DMS79 (cell line): Measurements from ENCODE around the gene NBEAL1.
"Not testable (repeated sequence)": the region's sequence is repeated elsewhere in the genome, so short reads cannot be mapped to it uniquely, and the experiment has no call there.

Experiments used
- DNase-seq: peaks from one replicate; lab custom pipeline; 2025; lab: John Stamatoyannopoulos, UW

The NBEAL1 gene

DNA sequence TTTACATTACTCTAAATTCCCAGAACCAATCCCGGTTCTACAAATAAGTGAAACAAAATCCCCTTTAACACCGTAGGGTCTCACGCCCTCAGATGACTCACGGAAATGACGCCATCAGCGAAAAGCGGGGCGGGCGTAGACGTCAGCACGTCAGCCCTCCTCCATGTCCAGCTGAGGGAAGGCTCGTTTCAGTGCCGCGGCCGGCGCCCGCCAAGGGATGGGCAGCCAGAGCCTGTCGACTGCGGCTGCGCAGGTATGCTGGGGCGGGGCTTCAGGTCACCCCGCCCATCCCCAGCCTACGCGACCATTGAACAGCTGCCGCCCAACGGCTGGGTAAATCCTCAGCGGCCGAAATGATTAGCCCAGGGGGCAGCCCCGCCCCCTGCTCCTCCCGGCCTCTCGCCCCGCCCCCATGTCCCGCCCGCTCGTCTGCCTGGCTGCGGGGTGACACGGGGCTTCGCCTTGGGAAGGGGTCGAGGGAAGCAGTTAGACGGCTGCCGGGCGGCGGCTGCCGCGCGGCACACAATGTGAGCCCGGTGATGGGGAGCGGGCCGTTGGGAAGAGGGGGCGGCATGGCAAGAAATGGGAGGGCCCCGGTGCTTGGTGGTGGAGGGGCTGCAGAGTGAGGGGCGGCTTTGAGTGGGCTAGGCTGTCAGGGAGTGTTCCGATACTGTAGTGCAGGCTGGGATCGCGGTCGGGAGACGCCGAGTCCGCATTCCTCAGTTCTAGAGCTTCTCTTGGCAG, at the start of gene NBEAL1:
Gene NBEAL1, plus strand, starts transcription at position 420 of the 744 bp plus-strand sequence. CDS start 1,510 bp downstream, outside the sequence.
- peak; percentile 93 for DNase-seq

DNA sequence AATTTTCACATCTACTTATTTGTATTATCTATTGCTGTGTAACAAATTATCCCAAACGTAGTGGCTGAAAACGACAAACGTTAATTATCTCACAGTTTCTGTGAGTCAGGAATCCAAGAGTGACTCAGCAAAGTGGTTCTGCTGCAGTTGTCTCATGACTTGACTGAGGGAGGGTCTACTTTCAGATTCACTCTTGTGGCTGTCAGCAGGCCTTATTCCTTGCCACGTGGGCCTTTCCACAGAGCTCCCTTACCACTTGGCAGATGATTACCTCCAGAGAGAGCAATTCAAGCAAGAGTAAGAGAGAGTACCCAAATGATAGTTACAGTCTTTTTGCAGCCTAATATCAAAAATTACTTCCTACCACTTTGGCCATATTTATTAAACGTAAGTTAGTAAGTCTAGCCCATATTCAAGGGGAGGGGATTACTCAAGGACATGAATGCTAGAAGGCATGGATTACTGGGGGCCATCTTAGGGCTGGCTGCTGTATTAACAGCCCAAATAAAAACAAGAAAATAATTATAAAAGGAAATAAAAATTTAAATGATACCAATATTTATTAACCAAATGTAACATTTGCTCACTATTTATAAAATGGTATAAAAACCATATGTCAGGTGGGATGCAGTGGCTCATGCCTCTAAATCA, 48.7 kb upstream of the NBEAL1 start:
- no peak for DNase-seq

DNA sequence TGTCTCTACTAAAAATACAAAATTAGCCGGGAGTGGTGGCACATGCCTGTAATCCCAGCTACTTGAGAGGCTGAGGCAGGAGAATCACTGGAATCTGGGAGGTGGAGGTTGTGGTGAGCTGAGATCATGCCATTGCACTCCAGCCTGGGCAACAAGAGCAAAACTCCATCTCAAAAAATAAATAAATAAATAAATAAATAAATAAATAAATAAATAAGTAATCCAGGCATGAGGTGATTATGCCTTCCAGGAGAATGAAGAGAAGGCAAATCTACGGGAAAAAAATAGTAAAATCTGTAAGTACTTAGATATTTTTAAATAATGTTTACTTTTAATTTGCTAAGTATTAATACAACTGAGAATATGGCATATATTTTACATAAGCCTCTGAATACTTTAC, 45.3 kb upstream of the NBEAL1 start:
- DNase-seq: not testable (repeated sequence)

- DNase-seq: no peak
Measured at GRCh38 chr2:202976809-202977208, 37.9 kb upstream of the NBEAL1 start.

GRCh38 chr2:202982779-202983491, 31.7 kb upstream of the NBEAL1 start:
- no peak for DNase-seq

DNA sequence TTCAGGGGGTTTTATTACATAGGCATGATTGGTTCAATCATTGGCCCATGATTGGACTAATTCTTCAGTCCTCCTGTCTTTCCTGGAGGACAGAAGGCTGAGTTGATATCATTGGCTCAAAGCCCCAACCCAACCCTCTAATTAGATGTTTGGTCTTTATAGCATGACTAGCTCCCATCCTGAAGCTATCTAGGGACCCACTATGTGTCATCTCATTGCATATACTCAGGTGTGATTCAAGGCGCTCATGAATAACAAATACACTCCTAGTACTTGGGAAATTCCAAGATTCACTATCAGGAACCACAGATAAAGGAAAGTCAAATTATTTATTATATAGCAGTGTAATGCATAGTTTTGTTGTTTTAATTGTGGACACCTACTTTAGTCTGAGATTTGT, 24.9 kb upstream of the NBEAL1 start:
- no peak for DNase-seq

DNA sequence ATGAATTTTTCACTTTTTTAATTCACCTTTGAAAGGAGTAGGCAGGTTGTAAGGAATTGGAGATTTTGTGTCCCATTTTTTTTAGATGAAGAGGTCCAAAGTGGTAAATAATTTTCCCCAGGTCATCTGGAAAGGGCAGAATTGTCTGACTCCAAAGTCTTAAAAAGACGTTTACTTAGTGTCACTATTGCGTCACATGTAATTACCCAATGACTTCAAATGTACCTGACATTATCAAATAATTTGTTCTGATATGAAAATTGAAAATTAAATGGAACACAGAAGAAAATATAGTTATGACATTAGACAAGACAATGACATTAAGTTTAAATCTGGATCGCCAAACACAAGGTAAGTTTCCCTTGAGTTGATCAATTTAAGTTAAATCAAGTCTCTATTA, 24.2 kb upstream of the NBEAL1 start:
- DNase-seq: no peak

DNA sequence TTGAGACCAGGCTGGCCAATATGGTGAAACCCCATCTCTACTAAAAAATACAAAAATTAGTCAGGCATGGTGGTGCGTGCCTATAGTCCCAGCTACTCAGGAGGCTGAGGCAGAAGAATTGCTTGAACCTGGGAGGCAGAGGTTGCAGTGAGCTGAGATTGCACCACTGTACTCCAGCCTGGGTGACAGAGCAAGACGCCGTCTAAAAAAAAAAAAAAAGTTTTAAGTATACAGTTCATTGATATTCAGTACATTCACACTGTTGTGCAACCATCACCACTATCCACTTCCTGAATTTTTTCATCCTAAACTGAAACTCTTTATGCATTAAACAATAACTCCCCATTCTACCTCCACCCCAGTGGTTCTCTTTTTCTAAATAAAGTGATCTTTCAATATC, 17.6 kb upstream of the NBEAL1 start:
- DNase-seq: not testable (repeated sequence)

DNA sequence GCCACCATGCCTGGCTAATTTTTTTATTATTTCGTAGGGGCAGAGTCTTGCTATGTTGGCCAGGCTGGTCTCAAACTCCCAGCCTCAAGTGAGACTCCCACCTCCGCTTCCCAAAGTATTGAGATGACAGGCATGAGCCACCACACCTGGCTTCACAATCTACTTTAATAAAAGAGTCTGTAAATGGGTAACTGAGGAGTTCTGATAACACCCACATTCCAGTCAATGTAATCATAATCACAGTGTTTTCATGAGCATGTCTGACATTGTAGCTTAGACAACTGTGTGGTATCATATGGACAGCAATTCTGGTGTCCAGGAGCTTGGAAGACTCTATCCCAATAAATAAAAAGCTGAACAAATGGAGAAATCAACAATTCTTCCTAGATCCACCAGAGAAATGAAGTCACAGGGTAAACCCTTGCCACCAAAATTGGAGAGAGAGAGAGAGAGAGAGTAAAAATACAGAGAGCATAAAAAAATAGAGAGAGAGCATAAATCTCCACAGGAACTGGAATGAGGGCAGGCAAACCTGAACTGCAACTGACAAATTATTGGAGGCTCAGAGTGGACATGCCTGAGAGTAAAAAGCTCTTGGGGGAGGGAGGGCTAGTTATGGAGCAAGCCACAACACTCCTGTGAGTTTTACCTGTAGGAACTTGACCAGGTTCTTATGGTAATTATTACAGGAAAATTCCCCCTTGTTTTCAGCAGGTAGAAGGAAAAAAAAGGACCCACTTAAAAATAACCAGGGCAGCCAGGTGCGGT, 12.4 kb upstream of the NBEAL1 start:
- no peak for DNase-seq

GRCh38 chr2:203003716-203004115, 11.0 kb upstream of the NBEAL1 start:
- no peak for DNase-seq

- DNase-seq: no peak
Measured at GRCh38 chr2:203016716-203017115, 2.0 kb downstream of the NBEAL1 start.

DNA sequence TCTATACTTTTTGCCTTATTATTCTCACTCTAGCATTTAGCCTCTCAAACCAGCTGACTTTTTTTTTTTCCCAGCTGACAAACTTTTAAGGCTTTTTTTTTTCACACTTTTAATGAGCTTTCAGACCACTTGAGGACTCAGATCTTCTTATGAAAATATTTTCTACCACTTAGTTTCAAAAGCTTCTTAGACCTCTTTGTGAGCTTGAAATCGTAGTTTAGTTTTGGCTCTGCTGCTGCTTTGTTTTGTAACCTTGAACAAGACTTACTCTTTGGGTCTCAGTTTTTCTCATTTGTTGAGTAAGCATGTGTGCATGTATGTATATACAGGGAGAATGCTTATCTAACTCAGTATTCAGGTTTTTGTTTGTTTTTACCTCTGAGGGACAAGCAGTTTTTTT, 3.5 kb downstream of the NBEAL1 start:
- DNase-seq: no peak

- no peak for DNase-seq
Measured at GRCh38 chr2:203019142-203019541, 4.5 kb downstream of the NBEAL1 start.

- DNase-seq: no peak
Measured at GRCh38 chr2:203021991-203022390, 7.3 kb downstream of the NBEAL1 start.

DNA sequence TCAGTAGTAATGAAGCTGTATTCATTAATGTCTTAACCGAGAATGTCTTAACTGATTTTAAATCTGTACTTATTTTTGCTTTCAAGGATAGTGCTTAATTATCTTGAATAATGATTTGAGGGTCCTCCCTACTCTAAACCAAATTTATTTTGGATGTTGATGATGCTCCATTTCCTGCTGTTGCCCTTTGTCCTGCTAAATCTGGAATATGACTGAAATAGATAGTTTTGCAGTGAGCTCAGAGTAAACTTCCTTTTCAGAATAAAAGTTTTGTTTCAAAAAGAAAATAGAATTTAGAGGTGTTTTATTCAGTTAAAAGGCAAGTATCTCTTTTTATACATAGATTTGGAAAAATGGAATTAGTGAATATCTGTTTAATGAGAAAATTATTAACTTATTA, 8.1 kb downstream of the NBEAL1 start:
- DNase-seq: no peak

DNA sequence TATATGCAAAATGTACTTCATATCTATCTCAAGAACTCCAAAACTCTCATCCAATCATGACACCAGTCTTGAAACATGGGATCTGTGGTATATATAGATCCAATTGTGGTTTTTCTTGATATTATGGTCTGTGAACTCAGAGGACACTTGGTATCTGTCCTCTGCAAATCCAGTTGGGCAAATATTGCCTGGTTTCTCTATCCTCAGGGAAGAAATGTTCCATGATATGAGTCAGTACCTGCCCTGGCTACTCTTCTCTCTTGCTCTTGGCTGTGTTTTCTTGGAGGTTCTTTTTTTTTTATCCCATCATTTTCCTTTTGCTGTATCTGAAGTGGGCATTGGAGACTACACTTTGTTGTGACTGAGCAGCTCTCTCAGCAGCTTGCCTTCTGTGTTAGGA, 10.9 kb downstream of the NBEAL1 start:
- no peak for DNase-seq

DNA sequence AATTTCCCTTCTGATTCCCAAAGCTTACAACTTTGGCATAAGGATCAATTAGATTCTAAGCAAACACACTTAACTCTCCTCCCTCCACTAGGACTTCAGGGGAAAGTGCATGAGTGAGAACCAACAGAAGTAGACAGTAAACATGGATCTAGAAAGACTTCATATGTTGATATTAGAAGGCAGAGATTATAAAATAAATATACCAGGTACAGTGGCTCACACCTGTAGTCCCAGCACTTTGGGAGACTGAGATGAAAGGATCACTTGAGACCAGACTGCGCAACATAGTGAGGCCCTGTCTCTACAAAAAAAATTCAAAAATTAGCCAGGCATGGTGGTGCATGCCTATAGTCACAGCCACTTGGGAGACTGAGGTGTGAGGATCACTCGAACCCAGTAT, 15.9 kb downstream of the NBEAL1 start:
- no peak for DNase-seq

- no peak for DNase-seq
Measured at GRCh38 chr2:203030991-203031390, 16.3 kb downstream of the NBEAL1 start.

GRCh38 chr2:203033395-203033794, 18.7 kb downstream of the NBEAL1 start:
- no peak for DNase-seq

DNA sequence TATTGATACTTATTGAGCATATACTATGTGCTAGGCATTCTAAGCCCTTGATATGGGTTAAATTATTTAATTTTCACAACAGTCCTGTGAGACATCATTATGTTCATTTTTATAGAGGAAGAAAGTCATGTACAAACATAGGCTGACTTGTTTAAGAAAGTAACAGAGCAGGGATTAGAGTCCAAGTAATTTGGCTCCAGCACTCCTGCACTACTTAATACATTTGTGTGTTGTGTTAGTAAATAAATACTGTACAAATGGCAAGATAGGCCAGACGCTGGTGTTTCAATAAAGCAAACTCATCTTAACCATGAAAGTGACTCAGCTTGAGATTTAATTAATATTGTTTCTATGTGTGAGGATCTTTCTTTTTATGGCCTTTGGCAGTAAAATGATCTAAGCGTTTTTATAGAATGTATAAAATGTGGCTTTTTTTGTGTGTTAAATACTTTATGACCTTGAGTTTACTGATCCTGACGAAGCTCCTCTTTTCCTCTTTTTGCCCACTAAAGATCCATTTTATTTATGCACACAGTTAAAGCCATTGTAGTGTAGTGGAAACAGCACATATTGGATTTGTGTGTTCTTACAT, 21.3 kb downstream of the NBEAL1 start:
- no peak for DNase-seq

- no peak for DNase-seq
Measured at GRCh38 chr2:203037026-203037425, 22.4 kb downstream of the NBEAL1 start.

- DNase-seq: no peak
Measured at GRCh38 chr2:203038586-203038985, 23.9 kb downstream of the NBEAL1 start.
